Fibroblast of mammary gland (primary cell): ENCODE data around the gene FAM216B.

Experiments used
- DNase-seq: peaks from one replicate; pipeline ENCODE4 v3.0.0-alpha.2; 2010; ENCODE audit warnings: low read depth
- H3K4me3 ChIP-seq: 2 replicates; pipeline ENCODE4 v1.5.1; 2011; ENCODE audit warnings: low read depth, mild to moderate bottlenecking, low read length, moderate library complexity; ENCODE audit not compliant: control insufficient read depth
- TF ChIP-seq, protein P1 (sequence below): conservative IDR thresholded peaks from 2 replicates; pipeline ENCODE4 v1.5.1; 2011; ENCODE audit warnings: low read depth, low read length, inconsistent platforms; ENCODE audit not compliant: control insufficient read depth, insufficient read depth

FAM216B gene

DNA sequence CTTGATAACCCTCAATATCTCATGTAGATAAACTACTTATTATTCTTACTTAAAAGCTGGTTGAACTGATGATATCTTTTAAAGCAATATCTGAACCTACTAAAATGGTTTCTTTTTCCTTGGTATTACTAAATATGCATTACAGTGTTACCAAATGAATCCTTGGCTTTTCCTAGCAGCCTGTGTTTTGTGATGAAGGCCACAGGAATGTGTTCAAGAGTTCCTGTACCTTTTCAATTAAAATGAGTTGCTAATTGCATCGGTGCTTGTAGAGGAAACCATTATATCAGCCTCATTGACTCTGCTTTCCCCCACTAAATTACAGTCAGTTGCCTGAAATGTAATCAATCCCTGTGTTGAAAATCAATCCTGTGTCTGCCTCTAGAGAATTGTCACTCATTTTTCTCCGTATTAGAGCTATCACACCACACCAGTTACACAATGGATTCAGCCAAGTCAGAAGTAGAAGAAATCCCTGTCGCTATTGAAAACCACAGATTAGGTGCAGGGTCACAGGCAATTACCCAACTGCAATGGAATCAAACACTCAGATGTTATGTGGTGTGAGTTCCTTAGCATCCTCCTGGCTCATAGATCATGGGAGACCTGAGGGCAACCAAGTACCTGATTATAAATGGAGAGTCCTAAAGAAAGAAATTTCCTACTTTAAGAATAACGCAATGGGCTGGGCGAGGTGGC lies 13.3 kb downstream of the FAM216B start:
- DNase-seq = no peak
- TF ChIP-seq, protein P1, sequence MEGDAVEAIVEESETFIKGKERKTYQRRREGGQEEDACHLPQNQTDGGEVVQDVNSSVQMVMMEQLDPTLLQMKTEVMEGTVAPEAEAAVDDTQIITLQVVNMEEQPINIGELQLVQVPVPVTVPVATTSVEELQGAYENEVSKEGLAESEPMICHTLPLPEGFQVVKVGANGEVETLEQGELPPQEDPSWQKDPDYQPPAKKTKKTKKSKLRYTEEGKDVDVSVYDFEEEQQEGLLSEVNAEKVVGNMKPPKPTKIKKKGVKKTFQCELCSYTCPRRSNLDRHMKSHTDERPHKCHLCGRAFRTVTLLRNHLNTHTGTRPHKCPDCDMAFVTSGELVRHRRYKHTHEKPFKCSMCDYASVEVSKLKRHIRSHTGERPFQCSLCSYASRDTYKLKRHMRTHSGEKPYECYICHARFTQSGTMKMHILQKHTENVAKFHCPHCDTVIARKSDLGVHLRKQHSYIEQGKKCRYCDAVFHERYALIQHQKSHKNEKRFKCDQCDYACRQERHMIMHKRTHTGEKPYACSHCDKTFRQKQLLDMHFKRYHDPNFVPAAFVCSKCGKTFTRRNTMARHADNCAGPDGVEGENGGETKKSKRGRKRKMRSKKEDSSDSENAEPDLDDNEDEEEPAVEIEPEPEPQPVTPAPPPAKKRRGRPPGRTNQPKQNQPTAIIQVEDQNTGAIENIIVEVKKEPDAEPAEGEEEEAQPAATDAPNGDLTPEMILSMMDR = no peak

GRCh38 chr13:42795666-42796065 lies 14.3 kb downstream of the FAM216B start:
- no peak for DNase-seq
- TF ChIP-seq, protein P1 = no peak

More for the DNA sequence above, 13.3 kb downstream of the FAM216B start:
- H3K4me3 ChIP-seq = no peak overlapping the region

GRCh38 chr13:42796747-42797356 lies 15.5 kb downstream of the FAM216B start:
- DNase-seq = no peak
- no peak overlapping the region for H3K4me3 ChIP-seq
- TF ChIP-seq, protein P1 = no peak

More at GRCh38 chr13:42795666-42796065, 14.3 kb downstream of the FAM216B start:
- no peak overlapping the region for H3K4me3 ChIP-seq

DNA sequence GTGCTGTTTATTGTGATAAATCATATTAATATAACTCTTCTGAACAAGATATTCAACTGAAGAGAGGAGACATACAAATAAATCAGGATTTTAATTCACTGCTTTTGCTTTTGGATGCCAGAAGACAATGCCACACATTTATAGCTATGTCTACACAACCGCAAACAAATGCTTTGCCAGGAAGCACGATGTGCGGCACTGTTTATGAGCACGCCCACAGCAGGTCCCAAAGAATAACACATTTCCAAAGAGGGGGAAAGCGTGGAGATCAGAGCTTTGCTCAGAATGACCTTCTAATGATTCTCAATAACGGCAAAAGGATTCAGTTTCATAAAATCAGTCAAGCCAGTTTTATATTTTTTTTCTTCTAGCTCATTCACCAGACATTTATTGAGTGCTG lies 16.7 kb downstream of the FAM216B start:
- no peak overlapping the region for H3K4me3 ChIP-seq
- TF ChIP-seq, protein P1 = no peak
- DNase-seq = no peak

DNA sequence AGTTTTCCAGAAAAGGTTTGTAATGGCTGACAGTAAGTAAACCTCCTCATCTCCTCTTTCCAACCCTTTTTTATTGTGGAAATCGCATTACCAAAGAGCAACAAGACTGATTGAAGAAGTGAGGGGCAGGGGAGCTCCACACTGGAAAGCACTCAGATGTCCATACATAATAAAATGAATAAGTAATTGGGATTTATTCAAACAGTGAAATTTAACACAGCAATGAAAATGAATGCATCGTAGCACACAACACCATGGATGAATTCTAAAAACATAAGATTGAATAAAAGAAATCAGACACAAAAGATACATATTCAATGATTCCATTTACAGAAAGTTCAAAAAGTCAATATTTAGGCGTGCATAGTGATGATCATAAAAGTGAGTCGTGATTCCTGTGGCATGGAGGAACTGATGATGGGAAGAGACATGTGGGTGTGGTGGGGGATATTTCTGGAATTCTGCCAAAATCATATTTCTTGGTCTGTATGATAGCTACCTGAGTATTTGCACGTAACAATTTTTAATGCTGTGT lies 18.8 kb downstream of the FAM216B start:
- TF ChIP-seq, protein P1 = no peak
- DNase-seq = no peak
- no peak overlapping the region for H3K4me3 ChIP-seq

DNA sequence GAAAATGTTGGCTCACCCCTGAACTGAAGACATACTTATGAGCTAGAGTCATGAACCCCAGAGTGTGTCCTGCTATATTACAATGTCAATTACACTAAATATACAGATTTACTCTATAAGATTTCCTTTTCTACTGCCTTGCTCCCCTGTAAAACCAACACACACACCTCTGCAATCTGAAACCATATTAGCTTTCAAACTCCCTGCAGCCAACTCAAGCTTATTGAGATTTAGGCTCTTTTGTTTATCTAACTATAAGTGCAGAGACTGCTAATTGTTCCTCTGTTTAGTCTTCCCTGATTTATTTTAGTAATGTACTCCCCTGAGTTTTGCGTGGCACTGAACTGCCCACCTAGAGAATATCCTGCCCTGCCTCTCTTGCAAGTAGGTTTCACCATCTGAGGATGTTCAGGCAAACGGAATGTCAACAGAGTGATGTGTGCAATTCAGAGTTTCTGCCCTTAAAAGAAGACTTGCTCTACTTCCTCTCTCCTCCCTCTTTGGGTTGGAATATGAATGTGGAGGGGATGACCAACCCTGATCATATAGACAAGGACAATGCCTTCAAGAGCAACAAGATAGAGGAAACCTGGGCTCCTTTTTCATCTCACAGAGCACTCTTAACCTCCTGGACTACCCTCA lies 22.3 kb downstream of the FAM216B start:
- TF ChIP-seq, protein P1 = no peak
- no peak overlapping the region for H3K4me3 ChIP-seq
- DNase-seq = peak; percentile 34
